Brain microvascular endothelial cell (primary cell): ENCODE results near the gene TULP4.
A peak's percentile ranks its signal among the peaks of the same experiment; 100 is the strongest.

Experiments used
- DNase-seq: peaks from one replicate; pipeline ENCODE4 v3.0.0-alpha.2; 2020
- H3K27ac ChIP-seq: fragments of 250-450 bp; sonication (Bioruptor Pico); 2 replicates; pipeline ENCODE4 v1.5.1; 2020; ENCODE audit warnings: mild to moderate bottlenecking, moderate library complexity
- H3K27me3 ChIP-seq: fragments of 250-450 bp; sonication (Bioruptor Pico); replicated peaks from 2 replicates; pipeline ENCODE4 v1.5.1; 2020; ENCODE audit warnings: mild to moderate bottlenecking
- H3K36me3 ChIP-seq: fragments of 250-450 bp; sonication (Bioruptor Pico); replicated peaks from 2 replicates; pipeline ENCODE4 v1.5.1; 2020; ENCODE audit warnings: mild to moderate bottlenecking
- H3K4me3 ChIP-seq: 2 replicates; pipeline ENCODE4 v1.5.1; 2011; ENCODE audit warnings: low read depth, mild to moderate bottlenecking, control low read depth, low read length, moderate library complexity
- in situ Hi-C: cut with HindIII; loops from 2 replicates; pipeline ENCODE4 v1.10.0; 2017; ENCODE audit warnings: low sequenced_read_pairs, low pct_ligation_motif_present
- TF ChIP-seq, protein P1 (sequence below): IDR thresholded peaks from 2 replicates; pipeline ENCODE4 v1.5.1; 2011; ENCODE audit warnings: low read depth, mild to moderate bottlenecking, moderate library complexity, low read length, control low read depth, inconsistent platforms; ENCODE audit errors: missing control alignments

Gene TULP4, protein sequence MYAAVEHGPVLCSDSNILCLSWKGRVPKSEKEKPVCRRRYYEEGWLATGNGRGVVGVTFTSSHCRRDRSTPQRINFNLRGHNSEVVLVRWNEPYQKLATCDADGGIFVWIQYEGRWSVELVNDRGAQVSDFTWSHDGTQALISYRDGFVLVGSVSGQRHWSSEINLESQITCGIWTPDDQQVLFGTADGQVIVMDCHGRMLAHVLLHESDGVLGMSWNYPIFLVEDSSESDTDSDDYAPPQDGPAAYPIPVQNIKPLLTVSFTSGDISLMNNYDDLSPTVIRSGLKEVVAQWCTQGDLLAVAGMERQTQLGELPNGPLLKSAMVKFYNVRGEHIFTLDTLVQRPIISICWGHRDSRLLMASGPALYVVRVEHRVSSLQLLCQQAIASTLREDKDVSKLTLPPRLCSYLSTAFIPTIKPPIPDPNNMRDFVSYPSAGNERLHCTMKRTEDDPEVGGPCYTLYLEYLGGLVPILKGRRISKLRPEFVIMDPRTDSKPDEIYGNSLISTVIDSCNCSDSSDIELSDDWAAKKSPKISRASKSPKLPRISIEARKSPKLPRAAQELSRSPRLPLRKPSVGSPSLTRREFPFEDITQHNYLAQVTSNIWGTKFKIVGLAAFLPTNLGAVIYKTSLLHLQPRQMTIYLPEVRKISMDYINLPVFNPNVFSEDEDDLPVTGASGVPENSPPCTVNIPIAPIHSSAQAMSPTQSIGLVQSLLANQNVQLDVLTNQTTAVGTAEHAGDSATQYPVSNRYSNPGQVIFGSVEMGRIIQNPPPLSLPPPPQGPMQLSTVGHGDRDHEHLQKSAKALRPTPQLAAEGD (N-terminal part only)

DNA sequence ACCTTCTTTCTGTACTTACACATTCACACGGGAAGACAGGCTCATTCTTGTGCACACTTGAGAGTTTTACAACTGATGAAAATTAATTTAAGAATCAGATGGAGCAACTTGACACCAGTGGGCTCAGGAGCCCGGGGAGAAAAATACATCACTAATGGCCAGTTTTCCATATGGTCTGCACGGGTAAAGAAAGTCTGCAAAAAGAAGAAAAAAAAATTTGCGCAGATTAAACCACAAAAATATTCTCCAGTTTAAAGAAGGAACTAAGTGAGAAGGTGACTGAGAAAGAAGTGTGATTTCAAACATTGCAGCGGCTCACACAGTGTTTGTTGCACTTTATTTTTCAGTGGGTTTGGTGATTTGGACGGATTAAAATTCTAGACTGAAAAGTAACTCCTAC, at the start of gene TULP4:
Gene TULP4 (plus strand): TSS at position 301 of the 400 bp plus-strand sequence. CDS start 1,552 bp downstream, outside the sequence.
- TF ChIP-seq, protein P1, sequence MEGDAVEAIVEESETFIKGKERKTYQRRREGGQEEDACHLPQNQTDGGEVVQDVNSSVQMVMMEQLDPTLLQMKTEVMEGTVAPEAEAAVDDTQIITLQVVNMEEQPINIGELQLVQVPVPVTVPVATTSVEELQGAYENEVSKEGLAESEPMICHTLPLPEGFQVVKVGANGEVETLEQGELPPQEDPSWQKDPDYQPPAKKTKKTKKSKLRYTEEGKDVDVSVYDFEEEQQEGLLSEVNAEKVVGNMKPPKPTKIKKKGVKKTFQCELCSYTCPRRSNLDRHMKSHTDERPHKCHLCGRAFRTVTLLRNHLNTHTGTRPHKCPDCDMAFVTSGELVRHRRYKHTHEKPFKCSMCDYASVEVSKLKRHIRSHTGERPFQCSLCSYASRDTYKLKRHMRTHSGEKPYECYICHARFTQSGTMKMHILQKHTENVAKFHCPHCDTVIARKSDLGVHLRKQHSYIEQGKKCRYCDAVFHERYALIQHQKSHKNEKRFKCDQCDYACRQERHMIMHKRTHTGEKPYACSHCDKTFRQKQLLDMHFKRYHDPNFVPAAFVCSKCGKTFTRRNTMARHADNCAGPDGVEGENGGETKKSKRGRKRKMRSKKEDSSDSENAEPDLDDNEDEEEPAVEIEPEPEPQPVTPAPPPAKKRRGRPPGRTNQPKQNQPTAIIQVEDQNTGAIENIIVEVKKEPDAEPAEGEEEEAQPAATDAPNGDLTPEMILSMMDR = no peak
- H3K36me3 ChIP-seq = peaks cover 2% of the 10 kb centered on the region
- no peak within 1 kb of the TSS for H3K4me3 ChIP-seq
- no peaks in the 10 kb centered on the region for H3K27me3 ChIP-seq
- H3K27ac ChIP-seq = no peak within 1 kb of the TSS
- DNase-seq = no peak
- in situ Hi-C loops = no loop called here

DNA sequence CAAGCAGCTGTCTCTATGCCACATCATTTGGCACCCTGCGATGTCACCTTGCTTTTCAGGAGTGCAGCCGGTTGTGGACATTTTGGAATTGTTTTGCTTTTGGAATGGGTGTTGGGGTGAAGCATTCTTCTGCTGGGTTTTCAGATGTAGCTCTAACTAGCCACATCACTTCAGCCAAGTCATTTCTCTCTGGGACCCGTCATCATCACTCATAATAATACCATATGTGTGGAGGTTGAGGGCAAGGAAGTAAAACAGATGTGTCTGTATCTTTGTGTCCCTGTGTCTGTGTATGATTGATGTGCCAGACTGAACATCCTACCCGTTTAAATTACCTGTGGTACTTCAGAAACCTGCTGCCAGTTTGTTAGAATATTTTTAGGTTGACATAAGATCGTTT, 49.5 kb upstream of the TULP4 start:
- H3K4me3 ChIP-seq = no peak overlapping the region
- TF ChIP-seq, protein P1 = no peak
- no peak for DNase-seq
- H3K36me3 ChIP-seq = peaks cover 3% of the 10 kb centered on the region
- in situ Hi-C loops = no loop called here
- no peaks in the 10 kb centered on the region for H3K27me3 ChIP-seq
- H3K27ac ChIP-seq = no peak overlapping the region

DNA sequence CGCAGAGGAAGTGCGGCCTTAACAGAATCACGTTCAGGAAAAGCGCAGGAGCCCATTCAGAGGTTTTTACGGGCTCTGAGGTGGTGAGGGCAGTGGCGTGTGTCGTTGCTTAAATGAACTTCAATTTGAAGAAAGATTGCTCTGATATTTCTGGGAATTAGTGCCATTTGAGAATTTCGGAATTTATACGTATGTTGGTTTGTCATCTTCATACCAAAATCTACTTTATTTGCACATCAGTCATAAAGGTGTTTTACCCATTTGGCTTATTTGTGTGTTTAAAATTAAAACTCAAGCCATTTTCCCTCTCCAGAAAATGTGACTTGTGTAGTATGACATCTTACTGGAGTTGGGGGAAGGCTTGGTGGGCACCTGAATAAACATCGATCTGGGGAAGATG, 48.1 kb upstream of the TULP4 start:
- H3K27me3 ChIP-seq = no peaks in the 10 kb centered on the region
- H3K36me3 ChIP-seq = peaks cover 3% of the 10 kb centered on the region
- DNase-seq = no peak
- H3K27ac ChIP-seq = no peak overlapping the region
- in situ Hi-C loops = no loop called here
- TF ChIP-seq, protein P1 = no peak
- no peak overlapping the region for H3K4me3 ChIP-seq

DNA sequence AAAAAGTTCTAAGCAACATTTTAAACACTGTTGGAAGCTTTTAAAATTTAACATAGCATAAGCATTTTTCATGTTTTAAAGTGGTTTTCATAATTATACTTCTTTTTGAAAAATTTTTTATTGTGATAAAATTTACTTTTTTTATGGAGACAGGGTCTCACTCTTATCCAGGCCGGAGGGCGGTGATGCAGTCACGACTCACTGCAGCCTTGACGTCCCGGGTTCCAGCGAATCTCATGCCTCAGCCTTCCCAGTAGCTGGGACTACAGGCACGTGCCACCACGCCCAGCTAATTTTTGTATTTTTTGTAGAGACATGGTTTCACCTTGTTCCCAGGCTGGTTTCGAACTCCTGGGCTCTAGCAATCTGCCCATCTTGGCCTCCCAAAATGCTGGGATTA, 46.1 kb upstream of the TULP4 start:
- Histone ChIP-seq H3K4me3 (no peak overlapping the region), H3K36me3 (peaks cover 3% of the 10 kb centered on the region), H3K27me3 (no peaks in the 10 kb centered on the region), H3K27ac (no peak overlapping the region)
- TF ChIP-seq, protein P1 = no peak
- in situ Hi-C loops = no loop called here
- DNase-seq = peak; percentile 37

DNA sequence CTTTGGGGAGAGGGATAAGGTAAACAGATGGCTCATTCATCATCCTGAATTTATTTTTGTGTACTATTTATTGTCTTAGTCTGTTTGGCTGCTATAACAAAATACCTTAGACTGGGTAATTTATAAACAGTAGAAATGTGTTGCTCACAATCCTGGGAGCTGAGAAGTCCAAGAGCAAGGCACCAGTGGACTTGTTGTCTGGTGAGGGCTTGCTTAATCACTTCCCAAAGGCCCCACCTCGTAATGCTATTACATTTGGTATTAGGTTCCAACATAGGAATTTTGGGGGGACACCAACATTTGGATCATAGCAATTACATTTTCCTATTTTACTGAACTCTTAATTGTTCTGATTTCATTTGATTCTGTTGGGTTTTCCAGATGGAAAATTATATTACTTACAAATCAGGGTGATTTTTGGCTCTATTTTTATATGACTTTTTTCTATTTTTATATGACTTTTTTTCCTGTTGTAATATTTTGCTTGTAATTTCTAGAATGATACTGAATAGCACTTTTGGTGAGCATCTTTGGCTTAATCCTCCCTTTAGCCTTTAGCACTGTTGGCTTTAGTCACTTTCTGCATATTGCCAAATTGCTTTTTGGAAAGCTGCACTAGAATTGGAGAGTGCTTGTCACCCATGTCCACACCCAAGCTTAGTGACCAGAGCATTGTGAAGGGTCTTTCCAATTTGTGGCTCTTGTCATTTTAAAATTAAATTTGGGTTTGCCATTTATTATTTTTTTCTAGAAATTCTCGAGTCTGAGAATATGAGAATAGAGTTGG, 43.7 kb upstream of the TULP4 start:
- Histone ChIP-seq H3K4me3 (no peak overlapping the region), H3K27me3 (no peaks in the 10 kb centered on the region), H3K27ac (no peak overlapping the region), H3K36me3 (no peaks in the 10 kb centered on the region)
- no peak for DNase-seq
- TF ChIP-seq, protein P1 = no peak
- in situ Hi-C loops = no loop called here
